ENCODE results near the gene YOD1.

The YOD1 gene

GRCh38 chr1:207021876-207022596, 29.0 kb downstream of the YOD1 start:
- intact Hi-C loops (cut with micrococcal nuclease), result no loop called here
- peak overlapping the region; percentile 74 for H3K27ac Mint-ChIP-seq
- H3K36me3 Mint-ChIP-seq (ENCODE audit: low read depth), result no peaks in the 10 kb centered on the region
- H3K4me1 Mint-ChIP-seq (ENCODE audit: low read depth), result peaks cover 61% of the 10 kb centered on the region
- no peaks in the 10 kb centered on the region for H3K9me3 Mint-ChIP-seq
- peaks cover 4% of the 10 kb centered on the region for H3K27me3 Mint-ChIP-seq
- no peak overlapping the region for H3K4me3 Mint-ChIP-seq

GRCh38 chr1:207021139-207021861, 29.7 kb downstream of the YOD1 start:
- intact Hi-C loops (cut with micrococcal nuclease), result no loop called here
- Mint-ChIP-seq H3K4me1 (ENCODE audit: low read depth) (peaks cover 62% of the 10 kb centered on the region), H3K27ac (peak overlapping the region; percentile 74)

GRCh38 chr1:207020709-207021107, 30.3 kb downstream of the YOD1 start:
- peak overlapping the region; percentile 74 for H3K27ac Mint-ChIP-seq

More at GRCh38 chr1:207021139-207021861, 29.7 kb downstream of the YOD1 start:
- Mint-ChIP-seq H3K4me3 (no peak overlapping the region), H3K27me3 (peaks cover 4% of the 10 kb centered on the region), H3K36me3 (ENCODE audit: low read depth) (no peaks in the 10 kb centered on the region), H3K9me3 (no peaks in the 10 kb centered on the region)

DNA sequence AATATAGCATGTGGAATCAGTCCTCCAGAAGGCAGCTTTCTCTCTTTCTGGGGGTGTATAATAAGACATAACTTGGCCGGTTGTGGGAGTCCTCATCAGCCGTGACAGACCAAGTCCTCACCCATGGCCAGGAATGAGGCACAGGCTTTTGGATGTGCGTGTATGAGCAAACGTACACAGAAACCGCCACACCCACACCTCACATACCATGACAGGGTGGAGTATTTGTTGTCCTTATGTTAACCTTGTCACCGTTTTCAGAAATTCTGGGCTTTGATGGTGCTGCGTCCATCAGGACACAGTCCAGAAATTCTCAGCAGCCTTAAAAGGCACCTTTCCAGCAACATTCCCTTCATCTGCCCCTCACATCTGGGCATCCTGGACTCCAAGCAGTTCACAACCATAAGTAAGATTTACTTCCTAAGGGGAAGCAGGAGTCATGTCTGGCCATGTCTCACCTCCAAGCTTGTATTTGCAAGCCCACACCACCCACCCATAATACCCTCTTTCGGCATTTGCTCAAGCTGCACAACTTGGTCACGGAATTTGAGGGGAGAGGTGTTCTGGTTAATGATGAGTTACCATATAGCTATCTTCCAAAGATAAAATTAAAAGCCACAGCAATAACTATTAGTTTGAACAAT, 30.8 kb downstream of the YOD1 start:
- intact Hi-C loops (cut with micrococcal nuclease), result no loop called here
- H3K4me1 Mint-ChIP-seq (ENCODE audit: low read depth), result peaks cover 65% of the 10 kb centered on the region
- no peaks in the 10 kb centered on the region for H3K36me3 Mint-ChIP-seq (ENCODE audit: low read depth)
- H3K27ac Mint-ChIP-seq, result no peak overlapping the region
- no peaks in the 10 kb centered on the region for H3K9me3 Mint-ChIP-seq
- H3K4me3 Mint-ChIP-seq, result no peak overlapping the region
- H3K27me3 Mint-ChIP-seq, result peaks cover 4% of the 10 kb centered on the region

More at GRCh38 chr1:207020709-207021107, 30.3 kb downstream of the YOD1 start:
- Mint-ChIP-seq H3K9me3 (no peaks in the 10 kb centered on the region), H3K36me3 (ENCODE audit: low read depth) (no peaks in the 10 kb centered on the region), H3K4me3 (no peak overlapping the region), H3K4me1 (ENCODE audit: low read depth) (peaks cover 67% of the 10 kb centered on the region), H3K27me3 (peaks cover 4% of the 10 kb centered on the region)
- intact Hi-C loops (cut with micrococcal nuclease), result no loop called here

GRCh38 chr1:207019661-207020060, 31.3 kb downstream of the YOD1 start:
- Mint-ChIP-seq H3K36me3 (ENCODE audit: low read depth) (no peaks in the 10 kb centered on the region), H3K4me1 (ENCODE audit: low read depth) (peaks cover 65% of the 10 kb centered on the region), H3K9me3 (no peaks in the 10 kb centered on the region), H3K27ac (peak overlapping the region; percentile 65), H3K27me3 (peaks cover 4% of the 10 kb centered on the region), H3K4me3 (no peak overlapping the region)
- intact Hi-C loops (cut with micrococcal nuclease), result loop anchor here (5.0 kb wide), 1 partner anchor 33 kb away; the partner anchor contains the start of genes PFKFB2 and YOD1

DNA sequence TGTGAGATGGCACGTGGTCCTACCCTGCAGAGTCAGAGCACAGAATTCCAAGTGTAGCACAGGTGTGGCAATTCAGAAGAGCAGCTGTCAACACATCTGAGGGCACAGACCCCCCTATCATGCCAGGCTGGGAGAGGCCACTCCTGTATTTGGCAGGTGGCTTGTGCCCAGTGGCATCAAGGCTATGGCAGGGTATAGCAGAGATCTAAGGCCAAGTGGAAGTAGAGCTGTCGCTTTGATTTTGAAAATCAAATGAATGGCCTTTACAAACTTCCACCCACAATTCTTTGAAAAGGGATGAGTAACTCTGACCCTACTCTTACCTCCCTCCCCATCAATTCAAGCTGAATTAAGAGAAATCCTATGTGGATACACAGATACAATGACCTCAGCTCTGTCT, 31.8 kb downstream of the YOD1 start:
- peaks cover 4% of the 10 kb centered on the region for H3K27me3 Mint-ChIP-seq
- no peaks in the 10 kb centered on the region for H3K36me3 Mint-ChIP-seq (ENCODE audit: low read depth)
- H3K27ac Mint-ChIP-seq, result peak overlapping the region; percentile 65
- no peak overlapping the region for H3K4me3 Mint-ChIP-seq
- intact Hi-C loops (cut with micrococcal nuclease), result loop anchor here (5.0 kb wide), 1 partner anchor 33 kb away; the partner anchor contains the start of genes PFKFB2 and YOD1
- H3K9me3 Mint-ChIP-seq, result no peaks in the 10 kb centered on the region
- H3K4me1 Mint-ChIP-seq (ENCODE audit: low read depth), result peaks cover 64% of the 10 kb centered on the region

GRCh38 chr1:207018707-207019106, 32.3 kb downstream of the YOD1 start:
- H3K9me3 Mint-ChIP-seq, result no peaks in the 10 kb centered on the region
- peaks cover 4% of the 10 kb centered on the region for H3K27me3 Mint-ChIP-seq
- peaks cover 59% of the 10 kb centered on the region for H3K4me1 Mint-ChIP-seq (ENCODE audit: low read depth)
- H3K36me3 Mint-ChIP-seq (ENCODE audit: low read depth), result no peaks in the 10 kb centered on the region
- H3K4me3 Mint-ChIP-seq, result no peak overlapping the region
- intact Hi-C loops (cut with micrococcal nuclease), result loop anchor here (5.0 kb wide), 1 partner anchor 34 kb away; the partner anchor contains the start of genes PFKFB2 and YOD1
- peak overlapping the region; percentile 65 for H3K27ac Mint-ChIP-seq

GRCh38 chr1:207017615-207018559, 33.1 kb downstream of the YOD1 start:
- no peak overlapping the region for H3K4me3 Mint-ChIP-seq
- intact Hi-C loops (cut with micrococcal nuclease), result loop anchor here (5.0 kb wide), 1 partner anchor 34 kb away; the partner anchor contains the start of genes PFKFB2 and YOD1
- H3K36me3 Mint-ChIP-seq (ENCODE audit: low read depth), result no peaks in the 10 kb centered on the region
- H3K27ac Mint-ChIP-seq, result peak overlapping the region; percentile 65
- H3K9me3 Mint-ChIP-seq, result no peaks in the 10 kb centered on the region
- peaks cover 9% of the 10 kb centered on the region for H3K27me3 Mint-ChIP-seq
- peaks cover 53% of the 10 kb centered on the region for H3K4me1 Mint-ChIP-seq (ENCODE audit: low read depth)

DNA sequence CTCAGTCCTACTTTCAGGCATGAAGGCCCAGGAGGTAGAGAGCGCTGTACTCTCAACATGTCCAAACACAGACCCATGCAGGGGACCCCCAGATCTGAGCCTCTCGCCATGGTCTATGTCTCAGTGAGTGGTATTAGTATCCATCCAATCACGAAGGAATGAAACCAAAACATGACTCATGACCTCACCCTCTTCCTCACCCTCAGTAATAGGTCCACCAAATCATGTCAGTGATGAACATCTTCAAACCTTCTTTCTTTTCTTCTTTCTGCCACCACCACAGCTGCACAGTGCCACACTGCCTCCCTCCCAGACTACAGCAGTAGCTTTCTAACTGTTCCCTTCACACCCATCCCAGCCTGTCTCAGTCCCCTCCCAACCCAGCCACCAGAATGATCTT, 35.2 kb downstream of the YOD1 start:
- Mint-ChIP-seq H3K4me3 (no peak overlapping the region), H3K9me3 (no peaks in the 10 kb centered on the region), H3K36me3 (ENCODE audit: low read depth) (no peaks in the 10 kb centered on the region), H3K27ac (peak overlapping the region; percentile 2), H3K27me3 (peaks cover 12% of the 10 kb centered on the region), H3K4me1 (ENCODE audit: low read depth) (peaks cover 47% of the 10 kb centered on the region)
- intact Hi-C loops (cut with micrococcal nuclease), result loop anchor here (5.0 kb wide), 1 partner anchor 37 kb away; the partner anchor contains the start of genes PFKFB2 and YOD1

DNA sequence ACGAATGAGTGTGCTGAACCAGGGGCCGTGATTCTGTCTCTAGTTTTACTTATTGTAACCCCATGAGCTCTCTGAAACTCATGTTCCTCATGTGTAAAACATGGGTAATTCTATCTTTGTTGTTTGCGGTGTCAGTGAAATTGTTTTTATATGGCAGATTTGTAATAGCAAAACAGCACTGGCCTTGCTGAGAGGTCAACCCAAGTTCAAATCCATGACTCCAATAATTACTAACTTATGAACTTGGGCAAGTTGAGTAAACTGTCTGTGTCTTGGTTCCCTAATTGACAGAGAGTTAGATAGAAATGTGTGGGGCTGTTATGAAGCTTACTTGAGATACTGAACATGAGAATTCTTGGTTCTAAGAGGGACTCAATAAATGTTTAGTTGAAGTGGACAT, 36.3 kb downstream of the YOD1 start:
- H3K27me3 Mint-ChIP-seq, result peaks cover 14% of the 10 kb centered on the region
- no peaks in the 10 kb centered on the region for H3K9me3 Mint-ChIP-seq
- no peak overlapping the region for H3K4me3 Mint-ChIP-seq
- intact Hi-C loops (cut with micrococcal nuclease), result loop anchor here (5.0 kb wide), 1 partner anchor 38 kb away; the partner anchor contains the start of genes PFKFB2 and YOD1
- peak overlapping the region; percentile 6 for H3K27ac Mint-ChIP-seq
- H3K4me1 Mint-ChIP-seq (ENCODE audit: low read depth), result peaks cover 37% of the 10 kb centered on the region
- no peaks in the 10 kb centered on the region for H3K36me3 Mint-ChIP-seq (ENCODE audit: low read depth)

DNA sequence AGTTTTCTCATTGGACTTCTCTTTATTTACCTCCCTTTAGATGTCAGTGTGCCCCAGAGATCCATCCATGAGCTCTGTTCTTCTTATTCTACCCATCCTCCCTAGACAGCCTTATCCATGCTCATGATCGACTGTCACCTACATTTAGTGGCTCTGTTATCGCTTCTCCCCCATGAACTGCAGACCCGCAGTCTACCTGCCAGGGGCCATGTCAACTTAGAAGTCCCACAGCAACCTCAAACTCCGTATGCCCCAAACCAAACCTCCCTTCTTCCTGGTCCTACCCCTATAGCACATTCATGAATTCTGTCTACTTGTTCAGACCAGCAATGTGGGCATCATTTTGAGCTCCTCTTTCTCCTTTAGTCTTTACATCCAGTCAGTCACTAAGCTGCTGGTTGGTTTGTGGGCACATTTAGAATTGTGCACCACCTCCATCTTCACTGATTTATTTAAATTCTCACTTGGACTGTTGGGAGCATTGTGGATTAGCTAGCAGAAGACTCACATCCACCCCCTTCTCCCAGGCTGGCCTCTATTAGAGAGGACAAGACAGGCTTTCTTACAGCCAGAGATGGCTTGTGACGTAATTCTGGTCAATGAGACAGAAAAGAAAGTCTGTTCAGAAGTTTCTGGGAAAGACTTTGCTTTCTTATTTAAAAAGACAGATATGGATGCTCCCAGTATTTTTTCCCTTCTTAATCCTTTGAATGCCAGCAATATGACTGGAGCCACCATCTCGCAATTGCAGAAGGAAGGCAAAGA, 37.5 kb downstream of the YOD1 start:
- Mint-ChIP-seq H3K4me1 (ENCODE audit: low read depth) (peaks cover 25% of the 10 kb centered on the region), H3K27ac (no peak overlapping the region), H3K4me3 (no peak overlapping the region), H3K9me3 (no peaks in the 10 kb centered on the region), H3K27me3 (peaks cover 17% of the 10 kb centered on the region), H3K36me3 (ENCODE audit: low read depth) (no peaks in the 10 kb centered on the region)
- intact Hi-C loops (cut with micrococcal nuclease), result no loop called here

- Mint-ChIP-seq H3K27ac (no peak overlapping the region), H3K9me3 (no peaks in the 10 kb centered on the region), H3K36me3 (ENCODE audit: low read depth) (no peaks in the 10 kb centered on the region), H3K4me1 (ENCODE audit: low read depth) (peaks cover 17% of the 10 kb centered on the region), H3K27me3 (peaks cover 23% of the 10 kb centered on the region), H3K4me3 (no peak overlapping the region)
- intact Hi-C loops (cut with micrococcal nuclease), result no loop called here
These were observed 40.3 kb downstream of the YOD1 start for GRCh38 chr1:207010726-207011125.

Data from dendritic cell treated with granulocyte-macrophage colony-stimulating factor and Interleukin-4, amounts not matched to agents 40 ng/mL and 50 ng/mL, for 4 days (primary cell).